Panc1 (cell line): ENCODE measurements around the gene FAM107B.

ENCODE experiments used
- POLR2AphosphoS5 ChIP-seq: IDR thresholded peaks from 2 replicates; pipeline ENCODE4 v1.6.1; 2012; ENCODE audit warnings: mild to moderate bottlenecking, low read depth, low read length, moderate library complexity
- TCF7L2 ChIP-seq: IDR thresholded peaks from 2 replicates; pipeline ENCODE4 v1.6.1; 2011; ENCODE audit warnings: mild to moderate bottlenecking, low read depth, low read length, inconsistent platforms
- TF ChIP-seq, protein P1 (sequence below): fragments of 450-650 bp; IDR thresholded peaks from 2 replicates; pipeline ENCODE4 v1.5.1; 2017; ENCODE audit warnings: mild to moderate bottlenecking

DNA sequence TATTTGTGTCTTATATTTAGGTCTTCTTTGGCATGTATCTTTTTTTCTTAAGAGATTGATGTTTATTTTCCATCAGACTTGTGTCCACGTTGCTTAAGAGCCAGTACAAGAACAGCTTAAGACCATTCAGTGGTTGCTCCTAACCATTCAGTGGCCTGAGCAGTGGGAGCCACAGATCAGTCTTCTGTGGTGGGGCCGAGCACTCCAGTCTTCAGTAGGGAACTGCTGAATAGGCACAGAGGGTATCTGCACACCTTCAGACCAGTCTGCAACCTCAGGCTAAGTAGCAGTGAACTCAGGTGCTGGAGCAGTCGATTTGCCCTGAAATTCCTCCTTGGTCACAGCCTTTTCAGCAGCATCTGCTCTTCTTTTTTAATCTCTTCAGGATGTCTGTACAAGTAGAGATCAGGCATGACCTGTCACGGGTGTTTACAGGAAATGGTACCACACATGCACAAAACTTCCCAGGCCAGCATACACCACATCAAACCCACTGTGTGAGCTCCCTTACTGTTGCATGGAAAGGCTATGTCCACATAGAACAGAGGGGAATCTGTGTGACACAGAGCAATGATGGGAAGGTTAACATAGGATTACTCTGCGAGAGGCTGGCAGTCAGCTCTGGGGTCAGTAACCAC is 51.5 kb downstream of the FAM107B start:
- TF ChIP-seq, protein P1, sequence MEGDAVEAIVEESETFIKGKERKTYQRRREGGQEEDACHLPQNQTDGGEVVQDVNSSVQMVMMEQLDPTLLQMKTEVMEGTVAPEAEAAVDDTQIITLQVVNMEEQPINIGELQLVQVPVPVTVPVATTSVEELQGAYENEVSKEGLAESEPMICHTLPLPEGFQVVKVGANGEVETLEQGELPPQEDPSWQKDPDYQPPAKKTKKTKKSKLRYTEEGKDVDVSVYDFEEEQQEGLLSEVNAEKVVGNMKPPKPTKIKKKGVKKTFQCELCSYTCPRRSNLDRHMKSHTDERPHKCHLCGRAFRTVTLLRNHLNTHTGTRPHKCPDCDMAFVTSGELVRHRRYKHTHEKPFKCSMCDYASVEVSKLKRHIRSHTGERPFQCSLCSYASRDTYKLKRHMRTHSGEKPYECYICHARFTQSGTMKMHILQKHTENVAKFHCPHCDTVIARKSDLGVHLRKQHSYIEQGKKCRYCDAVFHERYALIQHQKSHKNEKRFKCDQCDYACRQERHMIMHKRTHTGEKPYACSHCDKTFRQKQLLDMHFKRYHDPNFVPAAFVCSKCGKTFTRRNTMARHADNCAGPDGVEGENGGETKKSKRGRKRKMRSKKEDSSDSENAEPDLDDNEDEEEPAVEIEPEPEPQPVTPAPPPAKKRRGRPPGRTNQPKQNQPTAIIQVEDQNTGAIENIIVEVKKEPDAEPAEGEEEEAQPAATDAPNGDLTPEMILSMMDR: no peak
- TF ChIP-seq POLR2AphosphoS5 (no peak), TCF7L2 (no peak)
